WTC11 (cell line): ENCODE data around the gene DHRSX. TPM values are rescaled to one million over a fixed set of nuclear protein-coding genes. Genes with fewer than 3 reads are reported as not detected.
A peak's percentile ranks its signal among the peaks of the same experiment; 100 is the strongest.

Experiments used
- ATAC-seq: fragments of 200-7000 bp; cut with Tn5 transposase; 2 replicates; pipeline ENCODE4 v1.10.0; 2021; ENCODE audit warnings: mild to moderate bottlenecking, moderate library complexity
- CTCF ChIA-PET: fragments of 300-600 bp; sonication (Branson Sonifier 250); formaldehyde crosslinking; loops from one replicate; lab custom pipeline; 2021; ENCODE audit warnings: antibody characterized with exemption; lab: Charles Lee
- POLR2A ChIA-PET: fragments of 350-600 bp; sonication (Branson Sonifier 250); formaldehyde crosslinking; loops from one replicate; lab custom pipeline; 2021; ENCODE audit warnings: antibody characterized with exemption; lab: Charles Lee
- DNase-seq: peaks from one replicate; pipeline ENCODE4 v3.0.0; 2021; ENCODE audit warnings: low spot score
- H3K27ac Mint-ChIP-seq: 2 replicates; pipeline ENCODE4 v1.8.0; 2021; ENCODE audit warnings: mixed read lengths
- H3K27me3 Mint-ChIP-seq: 2 replicates; pipeline ENCODE4 v1.8.0; 2021; ENCODE audit warnings: low read depth, mild to moderate bottlenecking, moderate library complexity, mixed read lengths
- H3K36me3 Mint-ChIP-seq: 2 replicates; pipeline ENCODE4 v1.8.0; 2021; ENCODE audit warnings: mixed read lengths
- H3K4me1 Mint-ChIP-seq: 2 replicates; pipeline ENCODE4 v1.8.0; 2022; ENCODE audit warnings: mixed read lengths
- H3K4me3 Mint-ChIP-seq: 2 replicates; pipeline ENCODE4 v1.8.0; 2021; ENCODE audit warnings: mild to moderate bottlenecking, moderate library complexity, mixed read lengths
- H3K9me3 Mint-ChIP-seq: 2 replicates; pipeline ENCODE4 v1.8.0; 2021; ENCODE audit warnings: mixed read lengths
- NFE2L1 ChIP-seq: sonication (generic); formaldehyde crosslinking; IDR thresholded peaks from 2 replicates; pipeline ENCODE4 v1.8.1; 2023; ENCODE audit warnings: missing genetic modification reagents
- SMAD4 ChIP-seq: sonication (generic); formaldehyde crosslinking; IDR thresholded peaks from 2 replicates; pipeline ENCODE4 v1.8.0; 2022; ENCODE audit warnings: mild to moderate bottlenecking, missing genetic modification reagents
- SP1 ChIP-seq: sonication (generic); formaldehyde crosslinking; conservative IDR thresholded peaks from 2 replicates; pipeline ENCODE4 v1.8.1; 2022; ENCODE audit warnings: missing genetic modification reagents
- TEAD4 ChIP-seq: sonication (generic); formaldehyde crosslinking; IDR thresholded peaks from 2 replicates; pipeline ENCODE4 v1.8.0; 2022; ENCODE audit warnings: mild to moderate bottlenecking, missing genetic modification reagents
- TP53 ChIP-seq: sonication (generic); formaldehyde crosslinking; IDR thresholded peaks from 2 replicates; pipeline ENCODE4 v1.8.1; 2023; ENCODE audit warnings: mild to moderate bottlenecking, missing genetic modification reagents
- ZNF416 ChIP-seq: fragments of 250-450 bp; sonication (Bioruptor Pico); IDR thresholded peaks from 2 replicates; pipeline ENCODE4 v1.9.0; 2021; ENCODE audit warnings: mild to moderate bottlenecking, inconsistent platforms
- total RNA-seq: library from RNA; stranded (reverse); gene quantifications from 3 replicates; pipeline ENCODE4 v1.2.3, GENCODE V29; 2021
- TF ChIP-seq, protein P1 (sequence below): sonication (generic); formaldehyde crosslinking; IDR thresholded peaks from 2 replicates; pipeline ENCODE4 v1.8.0; 2022; ENCODE audit warnings: mild to moderate bottlenecking, missing genetic modification reagents
- TF ChIP-seq, protein P2 (sequence below): sonication (generic); formaldehyde crosslinking; IDR thresholded peaks from 2 replicates; pipeline ENCODE4 v1.8.0; 2022; ENCODE audit warnings: mild to moderate bottlenecking, missing genetic modification reagents
- TF ChIP-seq, protein P3 (sequence below): fragments of 250-450 bp; sonication (Bioruptor Pico); IDR thresholded peaks from 2 replicates; pipeline ENCODE4 v1.8.0; 2021; ENCODE audit warnings: mild to moderate bottlenecking
- TF ChIP-seq, protein P4 (sequence below): sonication (generic); formaldehyde crosslinking; conservative IDR thresholded peaks from 2 replicates; pipeline ENCODE4 v1.8.1; 2023; ENCODE audit warnings: mild to moderate bottlenecking, low read depth, missing genetic modification reagents, moderate library complexity
- TF ChIP-seq, protein P5 (sequence below): sonication (generic); formaldehyde crosslinking; IDR thresholded peaks from 2 replicates; pipeline ENCODE4 v1.8.1; 2023; ENCODE audit warnings: mild to moderate bottlenecking, missing genetic modification reagents, moderate library complexity
- TF ChIP-seq, protein P6 (sequence below): sonication (generic); formaldehyde crosslinking; IDR thresholded peaks from 2 replicates; pipeline ENCODE4 v1.8.1; 2022; ENCODE audit warnings: mild to moderate bottlenecking, missing genetic modification reagents, moderate library complexity, borderline replicate concordance
- TF ChIP-seq, protein P7 (sequence below): sonication (generic); formaldehyde crosslinking; IDR thresholded peaks from 2 replicates; pipeline ENCODE4 v1.8.1; 2022; ENCODE audit warnings: missing genetic modification reagents, borderline replicate concordance

DHRSX gene
- total RNA-seq, 1 experiment from 2014 or later: 28.2 TPM

DNA sequence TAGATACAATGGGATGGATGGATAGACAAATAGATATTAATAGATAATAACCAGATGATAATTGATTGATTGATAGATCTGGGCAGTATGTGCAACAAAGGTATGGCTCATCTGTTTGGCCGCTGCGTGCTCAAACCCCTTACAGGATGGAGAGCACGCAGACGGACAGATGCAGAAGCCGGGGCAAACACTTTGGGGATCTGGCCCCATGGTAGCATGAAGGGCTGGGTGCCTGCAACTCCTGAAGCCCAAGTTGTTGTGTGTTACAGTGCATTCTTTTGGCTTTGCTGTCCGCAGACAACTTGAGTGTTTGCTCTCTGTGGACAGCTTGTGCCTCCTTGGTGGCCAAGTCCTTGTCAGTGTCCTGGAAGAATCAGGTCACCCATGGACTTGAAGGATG, 10.6 kb upstream of the DHRSX start (continued):
- TF ChIP-seq, protein P1, sequence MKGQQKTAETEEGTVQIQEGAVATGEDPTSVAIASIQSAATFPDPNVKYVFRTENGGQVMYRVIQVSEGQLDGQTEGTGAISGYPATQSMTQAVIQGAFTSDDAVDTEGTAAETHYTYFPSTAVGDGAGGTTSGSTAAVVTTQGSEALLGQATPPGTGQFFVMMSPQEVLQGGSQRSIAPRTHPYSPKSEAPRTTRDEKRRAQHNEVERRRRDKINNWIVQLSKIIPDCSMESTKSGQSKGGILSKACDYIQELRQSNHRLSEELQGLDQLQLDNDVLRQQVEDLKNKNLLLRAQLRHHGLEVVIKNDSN (CRISPR knock-in tag): no peak
- no peak for TF ChIP-seq SP1 (CRISPR knock-in tag)
- TF ChIP-seq TP53 (CRISPR knock-in tag): no peak
- TF ChIP-seq, protein P2, sequence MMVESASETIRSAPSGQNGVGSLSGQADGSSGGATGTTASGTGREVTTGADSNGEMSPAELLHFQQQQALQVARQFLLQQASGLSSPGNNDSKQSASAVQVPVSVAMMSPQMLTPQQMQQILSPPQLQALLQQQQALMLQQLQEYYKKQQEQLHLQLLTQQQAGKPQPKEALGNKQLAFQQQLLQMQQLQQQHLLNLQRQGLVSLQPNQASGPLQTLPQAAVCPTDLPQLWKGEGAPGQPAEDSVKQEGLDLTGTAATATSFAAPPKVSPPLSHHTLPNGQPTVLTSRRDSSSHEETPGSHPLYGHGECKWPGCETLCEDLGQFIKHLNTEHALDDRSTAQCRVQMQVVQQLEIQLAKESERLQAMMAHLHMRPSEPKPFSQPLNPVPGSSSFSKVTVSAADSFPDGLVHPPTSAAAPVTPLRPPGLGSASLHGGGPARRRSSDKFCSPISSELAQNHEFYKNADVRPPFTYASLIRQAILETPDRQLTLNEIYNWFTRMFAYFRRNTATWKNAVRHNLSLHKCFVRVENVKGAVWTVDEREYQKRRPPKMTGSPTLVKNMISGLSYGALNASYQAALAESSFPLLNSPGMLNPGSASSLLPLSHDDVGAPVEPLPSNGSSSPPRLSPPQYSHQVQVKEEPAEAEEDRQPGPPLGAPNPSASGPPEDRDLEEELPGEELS: no peak
- no peak for TF ChIP-seq SMAD4
- TF ChIP-seq NFE2L1 (CRISPR knock-in tag): no peak
- TF ChIP-seq, protein P3, sequence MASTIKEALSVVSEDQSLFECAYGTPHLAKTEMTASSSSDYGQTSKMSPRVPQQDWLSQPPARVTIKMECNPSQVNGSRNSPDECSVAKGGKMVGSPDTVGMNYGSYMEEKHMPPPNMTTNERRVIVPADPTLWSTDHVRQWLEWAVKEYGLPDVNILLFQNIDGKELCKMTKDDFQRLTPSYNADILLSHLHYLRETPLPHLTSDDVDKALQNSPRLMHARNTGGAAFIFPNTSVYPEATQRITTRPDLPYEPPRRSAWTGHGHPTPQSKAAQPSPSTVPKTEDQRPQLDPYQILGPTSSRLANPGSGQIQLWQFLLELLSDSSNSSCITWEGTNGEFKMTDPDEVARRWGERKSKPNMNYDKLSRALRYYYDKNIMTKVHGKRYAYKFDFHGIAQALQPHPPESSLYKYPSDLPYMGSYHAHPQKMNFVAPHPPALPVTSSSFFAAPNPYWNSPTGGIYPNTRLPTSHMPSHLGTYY (CRISPR knock-in tag): no peak
- TF ChIP-seq, protein P4, sequence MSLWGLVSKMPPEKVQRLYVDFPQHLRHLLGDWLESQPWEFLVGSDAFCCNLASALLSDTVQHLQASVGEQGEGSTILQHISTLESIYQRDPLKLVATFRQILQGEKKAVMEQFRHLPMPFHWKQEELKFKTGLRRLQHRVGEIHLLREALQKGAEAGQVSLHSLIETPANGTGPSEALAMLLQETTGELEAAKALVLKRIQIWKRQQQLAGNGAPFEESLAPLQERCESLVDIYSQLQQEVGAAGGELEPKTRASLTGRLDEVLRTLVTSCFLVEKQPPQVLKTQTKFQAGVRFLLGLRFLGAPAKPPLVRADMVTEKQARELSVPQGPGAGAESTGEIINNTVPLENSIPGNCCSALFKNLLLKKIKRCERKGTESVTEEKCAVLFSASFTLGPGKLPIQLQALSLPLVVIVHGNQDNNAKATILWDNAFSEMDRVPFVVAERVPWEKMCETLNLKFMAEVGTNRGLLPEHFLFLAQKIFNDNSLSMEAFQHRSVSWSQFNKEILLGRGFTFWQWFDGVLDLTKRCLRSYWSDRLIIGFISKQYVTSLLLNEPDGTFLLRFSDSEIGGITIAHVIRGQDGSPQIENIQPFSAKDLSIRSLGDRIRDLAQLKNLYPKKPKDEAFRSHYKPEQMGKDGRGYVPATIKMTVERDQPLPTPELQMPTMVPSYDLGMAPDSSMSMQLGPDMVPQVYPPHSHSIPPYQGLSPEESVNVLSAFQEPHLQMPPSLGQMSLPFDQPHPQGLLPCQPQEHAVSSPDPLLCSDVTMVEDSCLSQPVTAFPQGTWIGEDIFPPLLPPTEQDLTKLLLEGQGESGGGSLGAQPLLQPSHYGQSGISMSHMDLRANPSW (CRISPR knock-in tag): no peak
- no peak for TF ChIP-seq ZNF416 (CRISPR knock-in tag)
- TF ChIP-seq, protein P5, sequence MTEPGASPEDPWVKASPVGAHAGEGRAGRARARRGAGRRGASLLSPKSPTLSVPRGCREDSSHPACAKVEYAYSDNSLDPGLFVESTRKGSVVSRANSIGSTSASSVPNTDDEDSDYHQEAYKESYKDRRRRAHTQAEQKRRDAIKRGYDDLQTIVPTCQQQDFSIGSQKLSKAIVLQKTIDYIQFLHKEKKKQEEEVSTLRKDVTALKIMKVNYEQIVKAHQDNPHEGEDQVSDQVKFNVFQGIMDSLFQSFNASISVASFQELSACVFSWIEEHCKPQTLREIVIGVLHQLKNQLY: no peak

DNA sequence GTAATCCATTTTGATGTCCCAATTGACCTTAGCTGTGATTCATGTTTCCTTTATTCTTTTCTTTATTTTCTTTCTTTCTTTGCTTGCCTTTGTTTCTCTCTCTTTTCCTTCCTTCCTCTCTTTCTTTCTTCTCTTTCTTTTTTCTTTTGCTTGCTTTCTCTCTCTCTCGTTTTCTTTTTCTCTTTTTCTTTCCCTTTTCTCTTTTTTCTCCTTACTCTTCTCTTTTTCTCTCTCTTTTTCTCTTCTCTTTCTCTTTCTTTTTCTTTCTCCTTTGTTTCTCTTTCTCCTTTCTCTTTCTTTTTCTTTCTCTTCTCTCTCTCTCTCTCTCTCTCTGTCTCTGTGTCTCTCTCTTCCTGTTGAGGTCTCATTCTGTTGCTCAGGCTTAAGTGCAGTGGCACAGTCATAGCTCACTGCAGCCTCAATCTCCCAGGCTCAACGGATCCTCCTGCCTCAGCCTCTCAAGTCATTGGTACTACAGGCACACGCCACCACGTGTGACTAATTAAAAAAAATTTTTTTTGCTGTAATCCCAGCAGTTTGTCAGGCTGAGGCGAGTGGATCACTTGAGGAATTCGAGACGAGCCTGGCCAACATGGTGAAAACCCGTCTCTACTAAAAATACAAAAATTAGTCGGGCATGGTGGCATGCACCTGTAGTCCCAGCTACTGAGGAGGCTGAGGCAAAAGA, 8.0 kb upstream of the DHRSX start:
- CTCF ChIA-PET: no interaction called here

More for the DNA sequence above, 8.0 kb upstream of the DHRSX start:
- Mint-ChIP-seq H3K36me3 (no peaks in the 10 kb centered on the region), H3K27ac (no peak overlapping the region), H3K27me3 (no peaks in the 10 kb centered on the region)
- no peak for ATAC-seq
- TF ChIP-seq, protein P6, sequence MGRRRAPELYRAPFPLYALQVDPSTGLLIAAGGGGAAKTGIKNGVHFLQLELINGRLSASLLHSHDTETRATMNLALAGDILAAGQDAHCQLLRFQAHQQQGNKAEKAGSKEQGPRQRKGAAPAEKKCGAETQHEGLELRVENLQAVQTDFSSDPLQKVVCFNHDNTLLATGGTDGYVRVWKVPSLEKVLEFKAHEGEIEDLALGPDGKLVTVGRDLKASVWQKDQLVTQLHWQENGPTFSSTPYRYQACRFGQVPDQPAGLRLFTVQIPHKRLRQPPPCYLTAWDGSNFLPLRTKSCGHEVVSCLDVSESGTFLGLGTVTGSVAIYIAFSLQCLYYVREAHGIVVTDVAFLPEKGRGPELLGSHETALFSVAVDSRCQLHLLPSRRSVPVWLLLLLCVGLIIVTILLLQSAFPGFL (CRISPR knock-in tag): no peak
- no peak for TF ChIP-seq TEAD4 (CRISPR knock-in tag)
- TF ChIP-seq, protein P7, sequence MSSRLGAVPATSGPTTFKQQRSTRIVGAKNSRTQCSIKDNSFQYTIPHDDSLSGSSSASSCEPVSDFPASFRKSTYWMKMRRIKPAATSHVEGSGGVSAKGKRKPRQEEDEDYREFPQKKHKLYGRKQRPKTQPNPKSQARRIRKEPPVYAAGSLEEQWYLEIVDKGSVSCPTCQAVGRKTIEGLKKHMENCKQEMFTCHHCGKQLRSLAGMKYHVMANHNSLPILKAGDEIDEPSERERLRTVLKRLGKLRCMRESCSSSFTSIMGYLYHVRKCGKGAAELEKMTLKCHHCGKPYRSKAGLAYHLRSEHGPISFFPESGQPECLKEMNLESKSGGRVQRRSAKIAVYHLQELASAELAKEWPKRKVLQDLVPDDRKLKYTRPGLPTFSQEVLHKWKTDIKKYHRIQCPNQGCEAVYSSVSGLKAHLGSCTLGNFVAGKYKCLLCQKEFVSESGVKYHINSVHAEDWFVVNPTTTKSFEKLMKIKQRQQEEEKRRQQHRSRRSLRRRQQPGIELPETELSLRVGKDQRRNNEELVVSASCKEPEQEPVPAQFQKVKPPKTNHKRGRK (CRISPR knock-in tag): 0 out of 2 replicates have a peak, but pooled peaks have one; percentile 61
- TF ChIP-seq, all 79 proteins: peak for 1
- DNase-seq: no peak
- POLR2A ChIA-PET: no interaction called here
- no peak overlapping the region for H3K4me3 Mint-ChIP-seq
- no peaks in the 10 kb centered on the region for H3K9me3 Mint-ChIP-seq
- peaks cover 7% of the 10 kb centered on the region for H3K4me1 Mint-ChIP-seq
